K562 (cell line): ENCODE data around the gene SLC30A4. TPM values are rescaled to one million over a fixed set of nuclear protein-coding genes. Genes with fewer than 3 reads are reported as not detected.

Source experiments
- ATAC-seq: fragments of 200-7000 bp; cut with Tn5 transposase; 3 replicates; pipeline ENCODE4 v1.9.1; 2020; ENCODE audit warnings: moderate library complexity
- BruUV-seq: library from RNA; stranded (reverse); fragments of 400-500 nt; replicated peaks from 2 replicates; lab custom pipeline; 2021; lab: Mats Ljungman, UMichigan
- CTCF ChIA-PET: fragments of 300-600 bp; formaldehyde crosslinking; extraction: SDS; loops from one replicate; lab custom pipeline; 2021; ENCODE audit warnings: low intra/inter-chr PET ratio; lab: Yijun Ruan, JAX
- POLR2A ChIA-PET: fragments of 300-600, 350-650 bp; sonication (Branson Sonifier 250); formaldehyde crosslinking; extraction: SDS; loops from one replicate; lab custom pipeline; 2021; ENCODE audit warnings: antibody characterized with exemption, inconsistent platforms; lab: Yijun Ruan, JAX
- DNase-seq, 4 experiments: peaks; one replicate each; pipeline versions ENCODE4 v3.0.0 to v3.0.0-alpha.2; 2011 to 2018; ENCODE audit warnings: low spot score in 3 of 4, mixed read lengths in 3 of 4; ENCODE audit errors: extremely low read depth in 1 of 4
- FAIRE-seq: peaks from 2 replicates; lab custom pipeline; 2011; peaks lifted over from hg19 to GRCh38; lab: Jason Lieb, UNC
- H2AFZ ChIP-seq: 2 replicates; pipeline ENCODE4 v1.6.0; 2011; ENCODE audit warnings: low read depth, low read length, control low read depth, inconsistent platforms
- H3K27ac ChIP-seq: fragments of 200-600 bp; 3 replicates; pipeline ENCODE4 v1.8.0; 2011; ENCODE audit warnings: low read depth, mild to moderate bottlenecking, control low read depth, inconsistent platforms, low read length, moderate library complexity, mixed read lengths; ENCODE audit errors: extremely low read depth
- H3K27me3 ChIP-seq, 2 experiments: fragments of 300-600 bp in 1 of 2; 2 replicates in 1 of 2; 3 replicates in 1 of 2; pipeline versions ENCODE4 v1.6.0 to v1.8.0; 2011; ENCODE audit warnings: inconsistent platforms in 2 of 2, low read length in 2 of 2, mild to moderate bottlenecking in 1 of 2, mixed read lengths in 1 of 2, moderate library complexity in 1 of 2; ENCODE audit not compliant: control insufficient read depth in 2 of 2, insufficient read depth in 2 of 2
- H3K36me3 ChIP-seq: fragments of 300-600 bp; 3 replicates; pipeline ENCODE4 v1.8.0; 2011; ENCODE audit warnings: mild to moderate bottlenecking, low read length, inconsistent platforms; ENCODE audit not compliant: control insufficient read depth, insufficient read depth
- H3K4me1 ChIP-seq, 2 experiments: fragments of 200-600 bp in 1 of 2; replicated peaks in 1 of 2; 2 replicates in 1 of 2; 3 replicates in 1 of 2; pipeline versions ENCODE4 v1.5.1 to v1.8.0; 2011; ENCODE audit warnings: inconsistent platforms in 2 of 2, low read length in 2 of 2, mild to moderate bottlenecking in 1 of 2, mixed read lengths in 1 of 2, moderate library complexity in 1 of 2; ENCODE audit not compliant: control insufficient read depth in 2 of 2, insufficient read depth in 2 of 2
- H3K4me2 ChIP-seq: 2 replicates; pipeline ENCODE4 v1.6.1; 2011; ENCODE audit warnings: low read length, control low read depth, inconsistent platforms, mixed read lengths; ENCODE audit not compliant: insufficient read depth
- H3K4me3 ChIP-seq: fragments of 200-600 bp; sonication (generic), shearing (Covaris generic); 2 replicates; pipeline ENCODE4 v1.5.1; 2016; ENCODE audit warnings: control low read depth, inconsistent platforms
- H3K79me2 ChIP-seq: fragments of 200-600 bp; 3 replicates; pipeline ENCODE4 v1.8.0; 2011; ENCODE audit warnings: low read length, inconsistent platforms; ENCODE audit not compliant: control insufficient read depth, insufficient read depth
- H3K9ac ChIP-seq, 2 experiments: 2 replicates each; pipeline versions ENCODE4 v1.6.0 to v1.6.1; 2011; ENCODE audit warnings: low read depth in 2 of 2, low read length in 2 of 2, control low read depth in 1 of 2, inconsistent platforms in 1 of 2, mild to moderate bottlenecking in 1 of 2, mixed read lengths in 1 of 2; ENCODE audit not compliant: insufficient read depth in 1 of 2
- H3K9me1 ChIP-seq: one replicate; pipeline ENCODE4 v1.6.0; 2011; ENCODE audit warnings: inconsistent platforms, mild to moderate bottlenecking, low read length, moderate library complexity; ENCODE audit not compliant: control insufficient read depth, insufficient read depth
- H3K9me3 ChIP-seq: replicated peaks from 2 replicates; pipeline ENCODE4 v1.5.1; 2011; ENCODE audit warnings: low read depth, low read length, inconsistent platforms; ENCODE audit not compliant: control insufficient read depth, insufficient read depth
- H4K20me1 ChIP-seq: replicated peaks from 2 replicates; pipeline ENCODE4 v1.6.1; 2011; ENCODE audit warnings: low read length, inconsistent platforms, mixed read lengths; ENCODE audit not compliant: control insufficient read depth, insufficient read depth
- BMI1 ChIP-seq: fragments of 150-350 bp; IDR thresholded peaks from 2 replicates; pipeline ENCODE4 v1.6.1; 2014; ENCODE audit warnings: low read length
- CBX2 ChIP-seq: fragments of 200-600 bp; sonication (generic); IDR thresholded peaks from one replicate; pipeline ENCODE4 v1.6.1; 2012; ENCODE audit warnings: mild to moderate bottlenecking, low read length, inconsistent platforms; ENCODE audit not compliant: insufficient read depth, poor library complexity, severe bottlenecking
- ILK ChIP-seq: fragments of 450-650 bp; IDR thresholded peaks from 2 replicates; pipeline ENCODE4 v1.6.1; 2016; ENCODE audit warnings: missing genetic modification characterization, low read depth, mild to moderate bottlenecking, missing compliant biosample characterization, moderate library complexity, borderline replicate concordance
- MCM2 ChIP-seq: fragments of 450-650 bp; IDR thresholded peaks from 2 replicates; pipeline ENCODE4 v1.6.1; 2017; ENCODE audit warnings: low read depth, mild to moderate bottlenecking
- NCOA6 ChIP-seq: fragments of 450-650 bp; IDR thresholded peaks from 2 replicates; pipeline ENCODE4 v1.6.1; 2017; ENCODE audit warnings: mild to moderate bottlenecking
- NFIC ChIP-seq: fragments of 450-650 bp; IDR thresholded peaks from 2 replicates; pipeline ENCODE4 v1.6.1; 2017; ENCODE audit warnings: mild to moderate bottlenecking, inconsistent platforms
- TBP ChIP-seq: optimal IDR thresholded peaks from 2 replicates; pipeline ENCODE3; 2011; ENCODE audit warnings: low read depth, low read length, improper control_type of control experiment
- ZFP36 ChIP-seq: fragments of 150-350 bp; IDR thresholded peaks from 2 replicates; pipeline ENCODE4 v1.6.1; 2018; ENCODE audit warnings: low read length, low read depth; ENCODE audit not compliant: partially characterized antibody
- ZFX ChIP-seq: sonication (generic); formaldehyde crosslinking; IDR thresholded peaks from 2 replicates; pipeline ENCODE4 v1.8.0; 2022; ENCODE audit warnings: mild to moderate bottlenecking, missing genetic modification reagents, moderate library complexity
- ZNF175 ChIP-seq: fragments of 200-800 bp; sonication (Bioruptor generic); IDR thresholded peaks from 2 replicates; pipeline ENCODE4 v1.6.1; 2016; ENCODE audit warnings: low read depth, mild to moderate bottlenecking, missing genetic modification characterization, missing compliant biosample characterization
- ZNF408 ChIP-seq: fragments of 250-450 bp; sonication (Bioruptor Pico); IDR thresholded peaks from 2 replicates; pipeline ENCODE4 v1.4.0; 2020; ENCODE audit warnings: low read depth, mild to moderate bottlenecking, moderate library complexity
- ZNF644 ChIP-seq: fragments of 200-800 bp; sonication (Bioruptor generic); IDR thresholded peaks from 2 replicates; pipeline ENCODE4 v1.6.1; 2016; ENCODE audit warnings: low read depth, missing genetic modification characterization, missing compliant biosample characterization
- WGBS: fragments of 100-300 bp; shearing (Covaris generic); methylation state at CpG from one replicate; pipeline ENCODE4 v1.1.6; 2016; ENCODE audit warnings: low coverage, mixed read lengths; ENCODE audit not compliant: insufficient coverage; ENCODE audit errors: missing lambda C conversion rate; 5-methylcytosine and 5-hydroxymethylcytosine counted together
- in situ Hi-C: fragments of 300-500 bp; cut with MboI; formaldehyde crosslinking; loops from 4 replicates; pipeline ENCODE4 v1.15.0; 2018; ENCODE audit warnings: inconsistent platforms, mixed read lengths
- intact Hi-C: fragments of 100-400 bp; cut with micrococcal nuclease; formaldehyde crosslinking; loops from 2 replicates; pipeline ENCODE4 v1.14.2; 2022
- polyA plus RNA-seq, 8 experiments: library from polyadenylated mRNA; depleted of rRNA in 4 of 8; stranded (reverse) in 5 of 8; unstranded in 3 of 8; fragments of >200 nt; fragmentation: Nextera tagmentation in 2 of 8; fragmentation: Illumina TruSeq in 1 of 8; extraction: Ambion mirVana in 2 of 8; extraction: Trizol in 1 of 8; gene quantifications; 2 replicates each; pipeline versions ENCODE4 v1.2.1 to v1.2.3, GENCODE V29; 2011 to 2014; ENCODE audit warnings: inconsistent platforms in 1 of 8, missing spikeins in 1 of 8
- total RNA-seq, 7 experiments: library from RNA; depleted of rRNA in 6 of 7; stranded (reverse); fragments of >200 nt in 6 of 7; fragmentation: Illumina TruSeq in 2 of 7; extraction: Trizol in 2 of 7; gene quantifications; 2 replicates each; pipeline versions ENCODE4 v1.2.1 to v1.2.3, GENCODE V29; 2011 to 2021; ENCODE audit warnings: low replicate concordance in 1 of 7
- TF ChIP-seq, protein P1 (sequence below): sonication (generic); formaldehyde crosslinking; IDR thresholded peaks from 2 replicates; pipeline ENCODE4 v1.8.0; 2023; ENCODE audit warnings: mild to moderate bottlenecking, missing genetic modification reagents
- TF ChIP-seq, protein P2 (sequence below): fragments of 250-450 bp; sonication (Bioruptor Pico); IDR thresholded peaks from 2 replicates; pipeline ENCODE4 v1.4.0; 2020; ENCODE audit warnings: borderline replicate concordance
- TF ChIP-seq, protein P3 (sequence below), 2 experiments: fragments of 450-650 bp; IDR thresholded peaks; 2 replicates each; pipeline ENCODE4 v1.6.1; 2016

The SLC30A4 gene
- total and polyA plus RNA-seq, 9 of the 15 experiments (the other 6 are each of a cell fraction or from before 2014, with no cell fraction given), result 0.21 to 0.73 (median 0.36) TPM

DNA sequence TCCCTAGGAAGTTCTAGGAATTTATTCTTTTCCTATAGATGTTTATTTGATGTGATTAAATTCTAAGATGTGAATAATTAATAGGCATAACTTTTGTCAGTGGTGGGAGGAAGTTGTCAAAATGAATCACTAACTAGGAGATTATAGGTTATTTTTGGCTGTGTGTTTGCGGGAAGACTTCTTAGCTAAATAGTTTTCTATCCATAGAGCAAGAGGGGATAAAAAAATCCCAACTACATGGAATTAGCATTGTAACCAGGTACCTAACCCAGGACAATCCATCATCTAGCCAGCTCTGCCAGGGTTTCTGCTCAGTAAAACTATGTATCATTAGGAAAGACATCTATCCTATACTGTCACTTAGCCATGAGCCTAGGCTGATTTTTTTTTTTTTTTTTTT, 23.9 kb downstream of the SLC30A4 start:
- Histone ChIP-seq H4K20me1 (no peaks in the 10 kb centered on the region), H3K9me1 (no peaks in the 10 kb centered on the region), H3K27me3 (peaks cover 0 to 5% of the 10 kb centered on the region in 2 experiments; a peak in 4 of 5 replicates), H3K4me2 (no peak overlapping the region), H3K36me3 (no peaks in the 10 kb centered on the region), H3K4me3 (no peak overlapping the region), H3K9ac (no peak overlapping the region), H2AFZ (no peak overlapping the region), H3K4me1 (no peaks in the 10 kb centered on the region), H3K9me3 (no peaks in the 10 kb centered on the region), H3K79me2 (no peaks in the 10 kb centered on the region), H3K27ac (no peak overlapping the region)
- no TSS peak for BruUV-seq
- ChIA-PET POLR2A (no interaction called here), CTCF (no interaction called here)
- ATAC-seq (no peak), DNase-seq (no peak), FAIRE-seq (no peak)
- intact Hi-C loops, result no loop called here
- WGBS, result 0% methylated on average over 1 of the region's 1 CpG
- in situ Hi-C loops, result no loop called here
- TF ChIP-seq, protein P1, sequence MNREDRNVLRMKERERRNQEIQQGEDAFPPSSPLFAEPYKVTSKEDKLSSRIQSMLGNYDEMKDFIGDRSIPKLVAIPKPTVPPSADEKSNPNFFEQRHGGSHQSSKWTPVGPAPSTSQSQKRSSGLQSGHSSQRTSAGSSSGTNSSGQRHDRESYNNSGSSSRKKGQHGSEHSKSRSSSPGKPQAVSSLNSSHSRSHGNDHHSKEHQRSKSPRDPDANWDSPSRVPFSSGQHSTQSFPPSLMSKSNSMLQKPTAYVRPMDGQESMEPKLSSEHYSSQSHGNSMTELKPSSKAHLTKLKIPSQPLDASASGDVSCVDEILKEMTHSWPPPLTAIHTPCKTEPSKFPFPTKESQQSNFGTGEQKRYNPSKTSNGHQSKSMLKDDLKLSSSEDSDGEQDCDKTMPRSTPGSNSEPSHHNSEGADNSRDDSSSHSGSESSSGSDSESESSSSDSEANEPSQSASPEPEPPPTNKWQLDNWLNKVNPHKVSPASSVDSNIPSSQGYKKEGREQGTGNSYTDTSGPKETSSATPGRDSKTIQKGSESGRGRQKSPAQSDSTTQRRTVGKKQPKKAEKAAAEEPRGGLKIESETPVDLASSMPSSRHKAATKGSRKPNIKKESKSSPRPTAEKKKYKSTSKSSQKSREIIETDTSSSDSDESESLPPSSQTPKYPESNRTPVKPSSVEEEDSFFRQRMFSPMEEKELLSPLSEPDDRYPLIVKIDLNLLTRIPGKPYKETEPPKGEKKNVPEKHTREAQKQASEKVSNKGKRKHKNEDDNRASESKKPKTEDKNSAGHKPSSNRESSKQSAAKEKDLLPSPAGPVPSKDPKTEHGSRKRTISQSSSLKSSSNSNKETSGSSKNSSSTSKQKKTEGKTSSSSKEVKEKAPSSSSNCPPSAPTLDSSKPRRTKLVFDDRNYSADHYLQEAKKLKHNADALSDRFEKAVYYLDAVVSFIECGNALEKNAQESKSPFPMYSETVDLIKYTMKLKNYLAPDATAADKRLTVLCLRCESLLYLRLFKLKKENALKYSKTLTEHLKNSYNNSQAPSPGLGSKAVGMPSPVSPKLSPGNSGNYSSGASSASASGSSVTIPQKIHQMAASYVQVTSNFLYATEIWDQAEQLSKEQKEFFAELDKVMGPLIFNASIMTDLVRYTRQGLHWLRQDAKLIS (CRISPR knock-in tag), result no peak
- TF ChIP-seq ZNF644 (no peak), ZNF408 (CRISPR knock-in tag) (no peak), ZFP36 (no peak), ILK (tag) (no peak), MCM2 (no peak), ZFX (CRISPR knock-in tag) (no peak), ZNF175 (CRISPR knock-in tag) (no peak), TBP (no peak), NCOA6 (no peak), NFIC (no peak), BMI1 (no peak), CBX2 (no peak)
- TF ChIP-seq, protein P2, sequence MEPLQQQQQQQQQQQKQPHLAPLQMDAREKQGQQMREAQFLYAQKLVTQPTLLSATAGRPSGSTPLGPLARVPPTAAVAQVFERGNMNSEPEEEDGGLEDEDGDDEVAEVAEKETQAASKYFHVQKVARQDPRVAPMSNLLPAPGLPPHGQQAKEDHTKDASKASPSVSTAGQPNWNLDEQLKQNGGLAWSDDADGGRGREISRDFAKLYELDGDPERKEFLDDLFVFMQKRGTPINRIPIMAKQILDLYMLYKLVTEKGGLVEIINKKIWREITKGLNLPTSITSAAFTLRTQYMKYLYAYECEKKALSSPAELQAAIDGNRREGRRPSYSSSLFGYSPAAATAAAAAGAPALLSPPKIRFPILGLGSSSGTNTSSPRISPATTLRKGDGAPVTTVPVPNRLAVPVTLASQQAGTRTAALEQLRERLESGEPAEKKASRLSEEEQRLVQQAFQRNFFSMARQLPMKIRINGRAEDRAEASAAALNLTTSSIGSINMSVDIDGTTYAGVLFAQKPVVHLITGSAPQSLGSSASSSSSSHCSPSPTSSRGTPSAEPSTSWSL (CRISPR knock-in tag), result no peak
- TF ChIP-seq, protein P3, sequence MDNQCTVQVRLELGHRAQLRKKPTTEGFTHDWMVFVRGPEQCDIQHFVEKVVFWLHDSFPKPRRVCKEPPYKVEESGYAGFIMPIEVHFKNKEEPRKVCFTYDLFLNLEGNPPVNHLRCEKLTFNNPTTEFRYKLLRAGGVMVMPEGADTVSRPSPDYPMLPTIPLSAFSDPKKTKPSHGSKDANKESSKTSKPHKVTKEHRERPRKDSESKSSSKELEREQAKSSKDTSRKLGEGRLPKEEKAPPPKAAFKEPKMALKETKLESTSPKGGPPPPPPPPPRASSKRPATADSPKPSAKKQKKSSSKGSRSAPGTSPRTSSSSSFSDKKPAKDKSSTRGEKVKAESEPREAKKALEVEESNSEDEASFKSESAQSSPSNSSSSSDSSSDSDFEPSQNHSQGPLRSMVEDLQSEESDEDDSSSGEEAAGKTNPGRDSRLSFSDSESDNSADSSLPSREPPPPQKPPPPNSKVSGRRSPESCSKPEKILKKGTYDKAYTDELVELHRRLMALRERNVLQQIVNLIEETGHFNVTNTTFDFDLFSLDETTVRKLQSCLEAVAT (IDR thresholded peaks at IDR 0.05), result no peak
